HG03439 (cell line): ENCODE data around the gene TAB3.

ENCODE experiments used
- ATAC-seq: cut with Tn5 transposase; IDR thresholded peaks from one replicate; pipeline ENCODE4 v1.9.1; 2021; ENCODE audit warnings: mild to moderate bottlenecking, moderate library complexity; ENCODE audit not compliant: unreplicated experiment

Gene TAB3

DNA sequence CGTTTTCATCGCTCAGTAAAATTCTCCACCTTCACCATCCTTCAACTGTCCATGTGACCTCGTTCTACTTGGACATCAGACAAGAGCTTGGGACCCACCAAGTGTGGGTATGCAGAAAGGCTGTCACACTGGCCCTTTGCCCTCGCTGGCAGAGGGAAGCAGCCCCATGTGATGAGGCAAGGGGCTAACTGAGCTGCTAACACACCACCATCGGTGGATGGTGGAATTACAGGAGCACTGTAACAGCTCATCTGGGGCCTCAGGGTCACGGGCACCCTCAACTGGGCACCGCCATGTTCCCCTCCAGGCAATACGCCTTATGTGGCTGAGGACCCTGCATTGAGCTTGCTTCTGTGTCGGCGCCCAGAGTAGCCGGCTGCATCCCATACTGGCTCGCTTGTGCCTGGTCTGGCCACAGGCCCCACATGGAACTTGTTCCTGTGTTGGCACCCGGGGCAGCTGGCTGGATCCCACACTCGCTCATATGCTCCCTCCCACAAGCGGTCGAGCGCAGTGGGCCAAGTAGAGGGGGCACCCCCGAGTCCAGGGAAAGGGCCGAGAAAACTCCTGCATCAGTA is 109.5 kb downstream of the TAB3 start:
- no peak for ATAC-seq

DNA sequence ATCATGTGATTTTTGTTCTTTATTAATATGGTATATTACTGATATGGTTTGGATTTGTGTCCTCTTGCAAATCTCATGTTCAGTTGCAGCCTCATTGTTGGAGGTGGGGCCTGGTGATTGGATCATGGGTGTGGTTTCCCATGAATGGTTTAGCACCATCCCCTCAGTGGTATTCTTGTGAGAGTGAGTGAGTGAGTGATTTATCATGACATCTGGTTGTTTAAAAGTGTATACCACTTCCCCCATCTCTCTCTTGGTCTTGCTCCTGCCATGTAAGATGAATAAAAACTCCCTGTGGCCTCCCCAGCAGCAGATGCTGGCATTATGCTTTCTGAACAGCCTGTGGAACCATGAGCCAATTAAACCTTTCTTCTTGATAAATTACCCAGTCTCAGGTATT is 111.5 kb downstream of the TAB3 start:
- ATAC-seq: no peak
